ES-I3 (cell line): ENCODE measurements around the gene TLCD5.

Source experiments
- H3K36me3 ChIP-seq: 2 replicates; pipeline ENCODE4 v1.6.1; 2013; ENCODE audit warnings: mild to moderate bottlenecking, low read length, control low read depth, moderate library complexity; ENCODE audit not compliant: insufficient read depth
- H3K4me1 ChIP-seq: 2 replicates; pipeline ENCODE4 v1.6.1; 2013; ENCODE audit warnings: mild to moderate bottlenecking, control low read depth, low read length; ENCODE audit not compliant: insufficient read depth
- H3K9ac ChIP-seq: 2 replicates; pipeline ENCODE4 v1.6.1; 2013; ENCODE audit warnings: low read depth, mild to moderate bottlenecking, low read length, moderate library complexity
- H3K9me3 ChIP-seq: 2 replicates; pipeline ENCODE4 v1.6.1; 2013; ENCODE audit warnings: mild to moderate bottlenecking, low read length, moderate library complexity; ENCODE audit not compliant: control insufficient read depth, insufficient read depth

Gene TLCD5

GRCh38 chr11:120336641-120337354, 11.7 kb downstream of the TLCD5 start:
- Histone ChIP-seq H3K36me3 (no peaks in the 10 kb centered on the region), H3K9ac (peak overlapping the region; percentile 97), H3K4me1 (peaks cover 5% of the 10 kb centered on the region; the same call in 1 of the 2 replicates), H3K9me3 (no peaks in the 10 kb centered on the region)

DNA sequence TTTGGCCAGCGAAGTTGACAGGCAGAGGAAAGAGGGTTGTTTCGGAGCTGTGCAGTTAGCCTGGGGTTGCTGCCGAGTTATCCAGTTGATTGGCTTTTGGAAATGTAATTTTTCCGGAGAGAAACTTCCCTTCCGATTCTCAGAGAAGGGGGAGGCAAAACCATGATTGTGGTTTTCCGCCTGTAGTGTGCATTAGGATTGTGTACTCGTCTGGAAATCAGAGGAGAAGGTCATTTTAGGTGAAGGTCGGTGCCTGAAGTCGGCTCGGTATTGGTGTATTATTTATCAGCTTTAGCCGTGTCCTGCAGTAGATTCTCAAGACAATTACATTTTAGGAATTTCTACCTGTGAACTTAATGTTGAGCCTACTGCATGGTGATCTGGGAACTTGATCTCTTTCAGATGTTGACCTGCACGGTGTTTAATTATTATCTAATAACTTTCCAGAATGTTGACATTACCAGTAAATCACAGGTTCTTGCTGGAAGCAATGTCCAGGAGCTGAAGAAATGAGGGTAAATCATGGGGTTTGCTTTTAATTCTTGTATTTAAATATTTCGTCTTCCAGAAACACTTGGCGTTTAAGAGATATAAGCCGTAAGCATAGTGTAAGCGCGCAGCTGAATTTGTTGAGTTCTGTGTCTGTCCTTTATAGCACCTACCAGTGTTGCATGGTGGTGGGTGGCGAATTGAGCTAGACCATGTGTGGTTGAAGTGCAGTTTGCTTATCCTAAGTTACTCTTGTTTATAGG, 12.4 kb downstream of the TLCD5 start:
- H3K36me3 ChIP-seq = no peaks in the 10 kb centered on the region
- H3K9ac ChIP-seq = peak overlapping the region; percentile 97
- H3K4me1 ChIP-seq = peaks cover 5% of the 10 kb centered on the region
- H3K9me3 ChIP-seq = no peaks in the 10 kb centered on the region

DNA sequence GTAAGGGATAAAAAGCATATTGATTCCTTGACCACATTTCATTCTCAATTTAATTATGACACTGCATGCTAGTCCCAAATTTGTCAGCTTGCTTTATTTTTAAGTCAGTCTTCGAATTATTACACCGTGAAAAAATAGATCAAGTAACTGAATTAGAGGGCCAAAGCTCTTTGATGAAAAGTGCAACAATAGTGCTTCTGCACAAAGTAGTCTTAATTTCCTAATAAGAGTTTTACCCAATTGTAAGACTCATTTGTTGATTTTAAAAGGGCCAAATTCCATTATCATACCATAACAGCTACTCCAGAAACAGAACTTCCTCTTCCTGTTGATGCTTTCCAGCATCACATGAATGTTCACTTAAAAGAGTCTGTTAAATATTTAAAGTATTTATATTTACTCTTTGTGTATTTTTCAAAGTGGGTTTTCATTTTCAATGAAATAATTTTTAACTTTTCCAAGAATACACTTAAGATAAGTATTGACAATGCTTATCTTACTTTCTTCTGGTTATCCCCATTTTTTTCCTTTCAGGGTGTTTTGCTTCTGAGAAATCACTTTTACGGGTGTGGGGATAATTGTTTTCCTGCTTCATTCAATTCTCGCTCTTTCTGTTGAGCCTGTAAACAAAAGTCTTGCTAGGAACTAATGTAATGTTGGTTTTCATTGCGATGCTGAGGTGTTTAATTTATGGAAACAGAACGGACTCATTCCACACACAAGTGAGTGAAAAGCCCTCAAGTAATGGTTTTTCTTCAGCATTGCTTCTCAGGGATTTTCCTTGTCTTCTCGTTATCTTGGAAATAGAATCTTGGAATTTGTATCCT, 13.2 kb downstream of the TLCD5 start:
- Histone ChIP-seq H3K36me3 (no peaks in the 10 kb centered on the region), H3K9ac (peak overlapping the region; percentile 97), H3K4me1 (peaks cover 7% of the 10 kb centered on the region), H3K9me3 (no peaks in the 10 kb centered on the region)

- Histone ChIP-seq H3K9ac (peak overlapping the region; percentile 19; the same call in 1 of the 2 replicates), H3K4me1 (peaks cover 12% of the 10 kb centered on the region), H3K9me3 (no peaks in the 10 kb centered on the region), H3K36me3 (no peaks in the 10 kb centered on the region)
Measured at GRCh38 chr11:120339394-120339890, 14.3 kb downstream of the TLCD5 start.

GRCh38 chr11:120340529-120340928, 15.4 kb downstream of the TLCD5 start:
- H3K4me1 ChIP-seq = peaks cover 12% of the 10 kb centered on the region
- no peaks in the 10 kb centered on the region for H3K36me3 ChIP-seq
- no peaks in the 10 kb centered on the region for H3K9me3 ChIP-seq
- no peak overlapping the region for H3K9ac ChIP-seq

GRCh38 chr11:120342226-120342625, 17.1 kb downstream of the TLCD5 start:
- H3K9me3 ChIP-seq = no peaks in the 10 kb centered on the region
- H3K4me1 ChIP-seq = peaks cover 12% of the 10 kb centered on the region
- H3K9ac ChIP-seq = no peak overlapping the region
- no peaks in the 10 kb centered on the region for H3K36me3 ChIP-seq

- Histone ChIP-seq H3K4me1 (peaks cover 12% of the 10 kb centered on the region), H3K9me3 (no peaks in the 10 kb centered on the region), H3K36me3 (no peaks in the 10 kb centered on the region), H3K9ac (no peak overlapping the region)
Measured at GRCh38 chr11:120342678-120343077, 17.6 kb downstream of the TLCD5 start.

GRCh38 chr11:120343429-120343828, 18.3 kb downstream of the TLCD5 start:
- Histone ChIP-seq H3K9me3 (no peaks in the 10 kb centered on the region), H3K9ac (no peak overlapping the region), H3K4me1 (peaks cover 12% of the 10 kb centered on the region), H3K36me3 (no peaks in the 10 kb centered on the region)

DNA sequence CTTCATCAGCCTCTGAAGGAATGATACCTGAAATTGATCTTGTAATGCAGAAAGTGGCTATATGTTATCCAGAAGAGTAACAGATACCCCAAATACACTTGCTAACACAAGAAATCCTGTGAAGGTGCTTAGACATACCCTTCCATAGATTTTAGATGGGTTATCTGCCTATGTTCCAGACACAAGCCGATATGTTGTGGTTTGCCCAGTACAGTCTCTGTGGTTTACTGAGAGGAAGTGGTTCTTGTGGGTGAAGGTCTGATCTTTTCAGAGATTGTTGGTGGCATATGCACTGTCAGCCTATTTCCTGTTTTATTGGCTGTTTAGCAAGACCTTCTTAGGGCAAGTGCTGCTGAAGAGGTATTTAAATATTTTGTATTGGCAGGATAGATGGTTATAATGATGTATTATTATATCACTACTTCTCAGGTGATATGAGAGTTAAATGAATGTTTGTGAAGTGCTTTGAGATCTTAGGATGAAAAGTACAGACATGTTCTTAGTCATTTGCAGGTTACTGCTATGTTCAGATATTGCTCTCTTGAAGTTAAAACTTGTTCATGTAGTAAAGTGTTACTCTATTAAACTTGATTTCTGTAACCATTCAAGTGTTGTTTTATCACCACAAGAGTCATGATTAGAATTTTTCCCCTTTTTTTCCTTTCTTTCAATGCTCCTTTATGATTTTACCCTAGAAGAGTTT, 19.4 kb downstream of the TLCD5 start:
- Histone ChIP-seq H3K36me3 (no peaks in the 10 kb centered on the region), H3K4me1 (peaks cover 9% of the 10 kb centered on the region), H3K9me3 (no peaks in the 10 kb centered on the region), H3K9ac (no peak overlapping the region)

DNA sequence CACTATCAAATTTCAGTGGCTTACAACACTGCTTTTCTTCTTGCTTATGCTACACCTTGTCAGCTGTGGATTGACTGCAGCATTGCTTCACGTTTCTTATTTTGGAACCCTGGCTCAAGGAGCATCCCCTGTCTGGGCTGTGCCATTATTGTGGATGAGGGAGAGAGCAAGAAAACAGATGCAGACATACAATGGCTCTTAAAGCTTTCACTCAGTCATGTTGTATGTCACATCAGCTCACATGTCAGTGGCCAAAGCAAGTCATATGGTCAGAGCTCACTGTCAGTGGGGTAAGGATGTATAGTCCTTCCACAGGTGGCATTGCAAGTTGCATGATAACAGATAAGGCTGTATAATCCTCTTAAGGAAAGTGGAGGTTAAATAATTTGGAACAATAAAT, 21.1 kb downstream of the TLCD5 start:
- Histone ChIP-seq H3K9me3 (no peaks in the 10 kb centered on the region), H3K36me3 (no peaks in the 10 kb centered on the region), H3K9ac (no peak overlapping the region), H3K4me1 (peaks cover 7% of the 10 kb centered on the region)

DNA sequence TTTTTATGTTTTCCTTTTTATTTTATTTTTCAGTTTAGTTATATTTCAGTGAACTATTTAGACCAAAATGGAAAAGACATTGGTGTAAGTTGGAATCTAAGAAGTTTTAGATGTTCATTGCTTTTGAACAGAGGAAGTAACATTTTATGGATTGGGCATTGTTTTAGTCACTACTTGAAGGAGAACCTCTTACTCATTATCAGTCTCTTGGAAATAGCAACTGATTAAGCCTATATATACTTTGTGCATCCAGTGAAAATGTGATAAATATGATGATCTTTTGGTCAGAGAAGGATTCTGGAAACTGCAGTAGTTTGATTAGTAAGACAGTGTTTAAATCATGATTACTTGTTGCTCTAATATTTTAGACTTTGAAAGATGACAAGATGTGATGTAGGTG, 25.5 kb downstream of the TLCD5 start:
- H3K9me3 ChIP-seq = no peaks in the 10 kb centered on the region
- H3K36me3 ChIP-seq = no peaks in the 10 kb centered on the region
- no peaks in the 10 kb centered on the region for H3K4me1 ChIP-seq
- H3K9ac ChIP-seq = no peak overlapping the region

- Histone ChIP-seq H3K36me3 (no peaks in the 10 kb centered on the region), H3K4me1 (no peaks in the 10 kb centered on the region), H3K9me3 (no peaks in the 10 kb centered on the region)
Measured at GRCh38 chr11:120352405-120352804, 27.3 kb downstream of the TLCD5 start.

DNA sequence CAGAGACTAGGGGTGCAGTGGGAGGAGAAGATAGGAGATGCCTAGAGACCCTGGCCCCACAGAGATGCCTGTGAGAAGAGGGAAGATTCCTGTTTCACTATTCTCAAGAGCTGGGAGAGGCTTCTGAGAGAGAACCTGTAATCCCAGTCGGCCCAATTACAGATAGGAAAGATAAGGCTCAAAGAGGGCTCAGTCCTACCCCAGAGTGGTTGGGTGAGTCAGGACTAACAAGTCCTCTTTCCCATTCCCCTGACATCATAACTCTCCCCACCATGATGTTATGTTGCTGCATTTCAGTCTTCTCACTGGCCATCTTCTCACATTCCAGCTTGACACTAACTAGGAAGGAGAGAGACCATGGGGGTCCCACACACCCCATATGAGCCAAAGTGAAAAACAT, 29.0 kb downstream of the TLCD5 start:
- Histone ChIP-seq H3K4me1 (no peaks in the 10 kb centered on the region), H3K9ac (no peak overlapping the region), H3K9me3 (no peaks in the 10 kb centered on the region), H3K36me3 (no peaks in the 10 kb centered on the region; the same call in 1 of the 2 replicates)

More at GRCh38 chr11:120352405-120352804, 27.3 kb downstream of the TLCD5 start:
- H3K9ac ChIP-seq = no peak overlapping the region

DNA sequence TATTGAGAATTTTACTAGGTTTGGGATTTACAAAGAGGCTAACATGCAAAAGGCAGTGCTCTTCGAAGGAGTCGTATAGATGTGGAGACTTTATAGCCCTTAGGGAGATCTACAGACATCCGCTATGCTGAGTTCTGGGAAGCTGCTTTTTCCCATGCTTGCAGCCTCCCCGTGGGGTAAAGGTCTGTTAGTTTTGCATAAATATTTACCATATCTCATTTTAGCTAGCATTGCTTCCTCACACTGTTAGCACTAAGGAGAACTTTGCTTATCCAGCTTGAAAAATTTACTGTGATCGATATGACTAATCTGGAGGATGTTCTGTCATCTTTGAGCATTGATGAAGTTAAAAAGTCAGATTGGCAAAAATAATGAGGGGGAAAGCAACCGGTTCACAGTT, 29.7 kb downstream of the TLCD5 start:
- Histone ChIP-seq H3K36me3 (no peaks in the 10 kb centered on the region; the same call in 1 of the 2 replicates), H3K9me3 (no peaks in the 10 kb centered on the region), H3K4me1 (no peaks in the 10 kb centered on the region), H3K9ac (no peak overlapping the region)
